PFSK-1 (cell line): ENCODE results near the gene TAS2R43.

Experiments
- POLR2AphosphoS5 ChIP-seq: IDR thresholded peaks from 2 replicates; pipeline ENCODE4 v1.6.1; 2012; ENCODE audit warnings: low read depth, mild to moderate bottlenecking, control low read depth, low read length, moderate library complexity
- SIN3A ChIP-seq: IDR thresholded peaks from 2 replicates; pipeline ENCODE4 v1.6.1; 2012; ENCODE audit warnings: mild to moderate bottlenecking, low read length, moderate library complexity, borderline replicate concordance; ENCODE audit not compliant: insufficient read depth
- TAF1 ChIP-seq: IDR thresholded peaks from 2 replicates; pipeline ENCODE4 v1.6.1; 2012; ENCODE audit warnings: low read length, control low read depth, borderline replicate concordance; ENCODE audit not compliant: insufficient read depth
- TF ChIP-seq, protein P1 (sequence below), 2 experiments: IDR thresholded peaks; 2 replicates each; pipeline versions ENCODE4 v1.6.1 to v1.8.0; 2011 to 2012; ENCODE audit warnings: low read depth in 2 of 2, low read length in 2 of 2, control low read depth in 1 of 2, inconsistent platforms in 1 of 2, mild to moderate bottlenecking in 1 of 2, moderate library complexity in 1 of 2; ENCODE audit not compliant: insufficient read depth in 1 of 2

DNA sequence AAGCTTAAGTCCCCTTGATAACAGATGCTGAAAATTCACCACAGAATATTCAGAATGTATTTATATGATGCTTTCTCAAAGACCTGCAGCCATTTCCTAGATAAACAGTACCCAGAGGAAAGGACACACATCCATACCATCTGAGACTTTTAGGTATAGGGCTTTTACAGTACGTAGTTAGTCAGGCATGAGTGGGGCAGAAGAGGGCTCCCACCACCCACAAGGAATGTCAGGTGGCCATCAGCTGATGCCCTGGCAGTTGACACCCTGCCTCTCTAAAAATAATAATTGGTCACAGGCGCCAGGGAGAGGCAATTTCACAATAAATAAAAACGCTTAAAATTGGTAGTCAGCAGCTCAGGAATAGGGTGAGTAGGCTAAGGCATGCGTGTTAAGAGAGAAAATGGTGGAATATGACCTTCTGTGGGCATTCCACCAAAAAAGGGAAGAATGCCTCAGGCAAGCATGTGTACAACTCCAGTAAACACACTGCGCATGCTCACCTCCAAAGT is 22.2 kb downstream of the TAS2R43 start:
- no peak for TF ChIP-seq SIN3A
- TF ChIP-seq, protein P1, sequence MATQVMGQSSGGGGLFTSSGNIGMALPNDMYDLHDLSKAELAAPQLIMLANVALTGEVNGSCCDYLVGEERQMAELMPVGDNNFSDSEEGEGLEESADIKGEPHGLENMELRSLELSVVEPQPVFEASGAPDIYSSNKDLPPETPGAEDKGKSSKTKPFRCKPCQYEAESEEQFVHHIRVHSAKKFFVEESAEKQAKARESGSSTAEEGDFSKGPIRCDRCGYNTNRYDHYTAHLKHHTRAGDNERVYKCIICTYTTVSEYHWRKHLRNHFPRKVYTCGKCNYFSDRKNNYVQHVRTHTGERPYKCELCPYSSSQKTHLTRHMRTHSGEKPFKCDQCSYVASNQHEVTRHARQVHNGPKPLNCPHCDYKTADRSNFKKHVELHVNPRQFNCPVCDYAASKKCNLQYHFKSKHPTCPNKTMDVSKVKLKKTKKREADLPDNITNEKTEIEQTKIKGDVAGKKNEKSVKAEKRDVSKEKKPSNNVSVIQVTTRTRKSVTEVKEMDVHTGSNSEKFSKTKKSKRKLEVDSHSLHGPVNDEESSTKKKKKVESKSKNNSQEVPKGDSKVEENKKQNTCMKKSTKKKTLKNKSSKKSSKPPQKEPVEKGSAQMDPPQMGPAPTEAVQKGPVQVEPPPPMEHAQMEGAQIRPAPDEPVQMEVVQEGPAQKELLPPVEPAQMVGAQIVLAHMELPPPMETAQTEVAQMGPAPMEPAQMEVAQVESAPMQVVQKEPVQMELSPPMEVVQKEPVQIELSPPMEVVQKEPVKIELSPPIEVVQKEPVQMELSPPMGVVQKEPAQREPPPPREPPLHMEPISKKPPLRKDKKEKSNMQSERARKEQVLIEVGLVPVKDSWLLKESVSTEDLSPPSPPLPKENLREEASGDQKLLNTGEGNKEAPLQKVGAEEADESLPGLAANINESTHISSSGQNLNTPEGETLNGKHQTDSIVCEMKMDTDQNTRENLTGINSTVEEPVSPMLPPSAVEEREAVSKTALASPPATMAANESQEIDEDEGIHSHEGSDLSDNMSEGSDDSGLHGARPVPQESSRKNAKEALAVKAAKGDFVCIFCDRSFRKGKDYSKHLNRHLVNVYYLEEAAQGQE (IDR thresholded peaks at IDR 0.05; ENCODE audit: insufficient read depth in 1 of 2, low read depth in 2 of 2, low read length in 2 of 2): no peak
- TF ChIP-seq TAF1: no peak
- TF ChIP-seq POLR2AphosphoS5: no peak
